Measurements from ENCODE around the gene ACAP1. TPM values are rescaled to one million over a fixed set of nuclear protein-coding genes. Genes with fewer than 3 reads are reported as not detected.

ACAP1 gene
- total and polyA plus RNA-seq, 2 experiments from 2014 or later, result 10.2 TPM; not detected in 1

GRCh38 chr17:7290685-7291084 is 45.6 kb upstream of the ACAP1 start:
- Histone ChIP-seq H3K4me1 (ENCODE audit: insufficient read depth) (peaks cover 24% of the 10 kb centered on the region), H3K4me2 (no peak overlapping the region), H3K27me3 (no peaks in the 10 kb centered on the region), H3K9me2 (replicated peaks; ENCODE audit: insufficient read depth) (no peaks in the 10 kb centered on the region), H3K36me3 (replicated peaks; ENCODE audit: insufficient read depth, low read depth) (no peaks in the 10 kb centered on the region), H3K9me3 (ENCODE audit: low read depth) (no peaks in the 10 kb centered on the region), H3K79me2 (no peaks in the 10 kb centered on the region), H4K20me1 (ENCODE audit: insufficient read depth, poor library complexity, severe bottlenecking) (no peaks in the 10 kb centered on the region), H3K4me3 (no peak overlapping the region), H2AFZ (no peak overlapping the region), H3K27ac (no peak overlapping the region)
- no peak for TF ChIP-seq EZH2 (IDR thresholded peaks at IDR 0.05; ENCODE audit: borderline replicate concordance)
- no peak for TF ChIP-seq EZH2phosphoT487 (IDR thresholded peaks at IDR 0.05; ENCODE audit: low read depth, severe bottlenecking, unreplicated experiment)
- TF ChIP-seq, protein P1, sequence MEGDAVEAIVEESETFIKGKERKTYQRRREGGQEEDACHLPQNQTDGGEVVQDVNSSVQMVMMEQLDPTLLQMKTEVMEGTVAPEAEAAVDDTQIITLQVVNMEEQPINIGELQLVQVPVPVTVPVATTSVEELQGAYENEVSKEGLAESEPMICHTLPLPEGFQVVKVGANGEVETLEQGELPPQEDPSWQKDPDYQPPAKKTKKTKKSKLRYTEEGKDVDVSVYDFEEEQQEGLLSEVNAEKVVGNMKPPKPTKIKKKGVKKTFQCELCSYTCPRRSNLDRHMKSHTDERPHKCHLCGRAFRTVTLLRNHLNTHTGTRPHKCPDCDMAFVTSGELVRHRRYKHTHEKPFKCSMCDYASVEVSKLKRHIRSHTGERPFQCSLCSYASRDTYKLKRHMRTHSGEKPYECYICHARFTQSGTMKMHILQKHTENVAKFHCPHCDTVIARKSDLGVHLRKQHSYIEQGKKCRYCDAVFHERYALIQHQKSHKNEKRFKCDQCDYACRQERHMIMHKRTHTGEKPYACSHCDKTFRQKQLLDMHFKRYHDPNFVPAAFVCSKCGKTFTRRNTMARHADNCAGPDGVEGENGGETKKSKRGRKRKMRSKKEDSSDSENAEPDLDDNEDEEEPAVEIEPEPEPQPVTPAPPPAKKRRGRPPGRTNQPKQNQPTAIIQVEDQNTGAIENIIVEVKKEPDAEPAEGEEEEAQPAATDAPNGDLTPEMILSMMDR (IDR thresholded peaks at IDR 0.05; ENCODE audit: poor library complexity), result no peak
- WGBS (ENCODE audit: low lambda C conversion rate, missing lambda C conversion rate), result 79% methylated on average over 11 of the region's 11 CpGs
- DNase-seq (ENCODE audit: low spot score), result no peak

- H3K36me3 ChIP-seq (replicated peaks; ENCODE audit: insufficient read depth, low read depth), result no peaks in the 10 kb centered on the region
- no peak for DNase-seq (ENCODE audit: low spot score)
- no peaks in the 10 kb centered on the region for H3K9me3 ChIP-seq (ENCODE audit: low read depth)
- H3K79me2 ChIP-seq, result no peaks in the 10 kb centered on the region
- H3K4me2 ChIP-seq, result no peak overlapping the region
- peaks cover 28% of the 10 kb centered on the region for H3K4me1 ChIP-seq (ENCODE audit: insufficient read depth)
- no peaks in the 10 kb centered on the region for H3K9me2 ChIP-seq (replicated peaks; ENCODE audit: insufficient read depth)
- no peak overlapping the region for H2AFZ ChIP-seq
- 77% methylated on average over 2 of the region's 2 CpGs for WGBS (ENCODE audit: low lambda C conversion rate, missing lambda C conversion rate)
- TF ChIP-seq EZH2phosphoT487 (IDR thresholded peaks at IDR 0.05; ENCODE audit: low read depth, severe bottlenecking, unreplicated experiment) (no peak), EZH2 (IDR thresholded peaks at IDR 0.05; ENCODE audit: borderline replicate concordance) (no peak)
- TF ChIP-seq, protein P1 (IDR thresholded peaks at IDR 0.05; ENCODE audit: poor library complexity), result no peak
- H3K27ac ChIP-seq, result no peak overlapping the region
- H4K20me1 ChIP-seq (ENCODE audit: insufficient read depth, poor library complexity, severe bottlenecking), result no peaks in the 10 kb centered on the region
- H3K4me3 ChIP-seq, result no peak overlapping the region
- no peaks in the 10 kb centered on the region for H3K27me3 ChIP-seq
Measured at GRCh38 chr17:7292194-7292593, 44.1 kb upstream of the ACAP1 start.

DNA sequence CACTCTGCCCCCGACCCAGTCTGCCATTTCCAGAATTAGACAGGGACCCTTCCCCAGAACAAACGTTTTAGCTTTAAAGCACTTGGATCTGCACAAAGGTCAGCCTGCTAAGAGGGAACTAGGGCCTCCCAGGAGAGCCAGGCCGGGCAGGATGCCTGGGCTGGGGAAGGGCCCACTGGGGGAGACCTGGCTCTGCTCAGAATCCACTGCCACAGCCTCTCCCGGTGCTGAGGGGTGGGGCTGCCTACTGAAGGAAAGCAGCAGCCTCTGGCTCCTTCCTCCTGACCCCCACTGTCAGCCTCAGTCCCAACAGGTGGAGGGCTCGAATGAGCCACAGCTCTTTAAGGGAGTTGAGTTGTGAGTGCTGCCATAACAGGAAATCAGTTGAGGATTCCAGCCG is 43.6 kb upstream of the ACAP1 start:
- TF ChIP-seq EZH2 (IDR thresholded peaks at IDR 0.05; ENCODE audit: borderline replicate concordance) (no peak), EZH2phosphoT487 (IDR thresholded peaks at IDR 0.05; ENCODE audit: low read depth, severe bottlenecking, unreplicated experiment) (no peak)
- TF ChIP-seq, protein P1 (IDR thresholded peaks at IDR 0.05; ENCODE audit: poor library complexity), result no peak
- H3K4me1 ChIP-seq (ENCODE audit: insufficient read depth), result peaks cover 28% of the 10 kb centered on the region
- no peak overlapping the region for H3K27ac ChIP-seq
- H3K79me2 ChIP-seq, result no peaks in the 10 kb centered on the region
- no peak overlapping the region for H3K4me3 ChIP-seq
- H4K20me1 ChIP-seq (ENCODE audit: insufficient read depth, poor library complexity, severe bottlenecking), result no peaks in the 10 kb centered on the region
- WGBS (ENCODE audit: low lambda C conversion rate, missing lambda C conversion rate), result 39% methylated on average over 6 of the region's 6 CpGs
- peak; percentile 47 for DNase-seq (ENCODE audit: low spot score)
- no peaks in the 10 kb centered on the region for H3K27me3 ChIP-seq
- H3K36me3 ChIP-seq (replicated peaks; ENCODE audit: insufficient read depth, low read depth), result no peaks in the 10 kb centered on the region
- no peak overlapping the region for H2AFZ ChIP-seq
- H3K4me2 ChIP-seq, result peak overlapping the region; percentile 35
- H3K9me3 ChIP-seq (ENCODE audit: low read depth), result no peaks in the 10 kb centered on the region
- no peaks in the 10 kb centered on the region for H3K9me2 ChIP-seq (replicated peaks; ENCODE audit: insufficient read depth)

DNA sequence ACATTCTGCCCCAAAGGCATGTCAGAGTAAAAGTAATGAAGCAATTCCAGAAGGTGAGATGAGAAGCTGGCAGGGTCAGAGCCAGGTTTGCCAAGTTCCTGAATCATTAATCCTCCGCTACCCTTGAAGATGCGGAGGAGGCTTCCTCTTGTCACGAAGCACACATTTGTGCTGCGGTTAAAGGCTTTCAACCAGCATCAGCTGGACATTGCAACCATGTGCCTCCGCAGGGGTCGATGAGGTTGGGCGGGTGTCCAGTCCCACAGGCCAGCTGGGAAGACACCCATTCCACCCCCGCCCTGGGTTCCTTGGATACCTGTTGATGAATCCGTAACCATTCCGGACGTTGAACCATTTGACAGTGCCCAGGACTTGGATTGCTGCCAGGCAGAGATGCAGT is 43.2 kb upstream of the ACAP1 start:
- H3K4me3 ChIP-seq, result no peak overlapping the region
- H3K27ac ChIP-seq, result no peak overlapping the region
- no peaks in the 10 kb centered on the region for H3K27me3 ChIP-seq
- no peaks in the 10 kb centered on the region for H3K36me3 ChIP-seq (replicated peaks; ENCODE audit: insufficient read depth, low read depth)
- WGBS (ENCODE audit: low lambda C conversion rate, missing lambda C conversion rate), result 91% methylated on average over 11 of the region's 11 CpGs
- H3K9me3 ChIP-seq (ENCODE audit: low read depth), result no peaks in the 10 kb centered on the region
- no peaks in the 10 kb centered on the region for H4K20me1 ChIP-seq (ENCODE audit: insufficient read depth, poor library complexity, severe bottlenecking)
- peak overlapping the region; percentile 89 for H3K4me2 ChIP-seq
- DNase-seq (ENCODE audit: low spot score), result no peak
- no peaks in the 10 kb centered on the region for H3K79me2 ChIP-seq
- TF ChIP-seq, protein P1 (IDR thresholded peaks at IDR 0.05; ENCODE audit: poor library complexity), result no peak
- no peak for TF ChIP-seq EZH2phosphoT487 (IDR thresholded peaks at IDR 0.05; ENCODE audit: low read depth, severe bottlenecking, unreplicated experiment)
- TF ChIP-seq EZH2 (IDR thresholded peaks at IDR 0.05; ENCODE audit: borderline replicate concordance), result no peak
- peaks cover 28% of the 10 kb centered on the region for H3K4me1 ChIP-seq (ENCODE audit: insufficient read depth)
- no peak overlapping the region for H2AFZ ChIP-seq
- no peaks in the 10 kb centered on the region for H3K9me2 ChIP-seq (replicated peaks; ENCODE audit: insufficient read depth)
